Measurements from ENCODE around the gene TGFB3. TPM values are rescaled to one million over a fixed set of nuclear protein-coding genes. Genes with fewer than 3 reads are reported as not detected.

The TGFB3 gene
- total and polyA plus RNA-seq, 2 of the 13 experiments (the other 11 are each of a cell fraction or from before 2014, with no cell fraction given) = 1.4 to 2.5 TPM

GRCh38 chr14:75986439-75986765 lies 4.6 kb upstream of the TGFB3 start (continued):
- no peak for TF ChIP-seq SKIL (CRISPR knock-in tag; IDR thresholded peaks at IDR 0.05; ENCODE audit: borderline replicate concordance)
- no peak for TF ChIP-seq STAT5B (CRISPR knock-in tag; IDR thresholded peaks at IDR 0.05)
- no peak for TF ChIP-seq ZZZ3 (CRISPR knock-in tag; IDR thresholded peaks at IDR 0.05; ENCODE audit: borderline replicate concordance)

GRCh38 chr14:75985618-75986438 lies 4.0 kb upstream of the TGFB3 start, which contains the start of gene IFT43:
Gene IFT43, plus strand, starts transcription at chr14:75985763. Its CDS starts 24 bp downstream, at chr14:75985787.
- no peak within 1 kb of the TSS for H2AFZ ChIP-seq (ENCODE audit: low read length)
- 82% methylated on average over 47 of the region's 52 CpGs for WGBS (ENCODE audit: low lambda C conversion rate)
- in situ Hi-C loops (cut with HindIII; ENCODE audit: extremely low pct_ligation_motif_present, low pct_unique_long_range_greater_than_20kb) (no loop called here), intact Hi-C loops (cut with micrococcal nuclease; ENCODE audit: unreplicated experiment) (loop anchor here (10.0 kb wide), 1 partner anchor 161 kb away; no protein-coding TSS in a partner anchor)
- TF ChIP-seq SMAD1 (CRISPR knock-in tag; IDR thresholded peaks at IDR 0.05; ENCODE audit: borderline replicate concordance, low read depth) (no peak), ZNF251 (CRISPR knock-in tag; IDR thresholded peaks at IDR 0.05) (no peak), NR1H2 (CRISPR knock-in tag; IDR thresholded peaks at IDR 0.05; ENCODE audit: borderline replicate concordance, low read depth) (no peak), ZNF777 (CRISPR knock-in tag; IDR thresholded peaks at IDR 0.05) (no peak), SRSF4 (IDR thresholded peaks at IDR 0.05; ENCODE audit: low read depth, low read length, poor library complexity, severe bottlenecking) (no peak)
- no peaks in the 10 kb centered on the region for H4K20me1 ChIP-seq (ENCODE audit: insufficient read depth, low read length)
- H3K4me1 ChIP-seq (ENCODE audit: insufficient read depth, low read length) = peaks cover 66% of the 10 kb centered on the region
- DNase-seq (ENCODE audit: low spot score) (no peak), ATAC-seq (no peak), FAIRE-seq (no peak)
- no peak within 1 kb of the TSS for H3K27ac ChIP-seq (ENCODE audit: extremely low read length, insufficient read depth, low read length)
- H3K9ac ChIP-seq (ENCODE audit: insufficient read depth, low read depth, low read length) = no peak within 1 kb of the TSS
- no peak within 1 kb of the TSS; a peak in 1 of 6 replicates for H3K4me3 ChIP-seq (replicated peaks in 1 of 3; ENCODE audit: insufficient read depth in 1 of 3, low read depth in 2 of 3, low read length in 3 of 3)
- no peaks in the 10 kb centered on the region for H3K36me3 ChIP-seq (replicated peaks in 1 of 2; ENCODE audit: control insufficient read depth in 1 of 2, insufficient read depth in 2 of 2, low read length in 2 of 2)
- no peaks in the 10 kb centered on the region for H3K9me3 ChIP-seq (ENCODE audit: low read length)
- POLR2A ChIA-PET = no interaction called here
- H3K79me2 ChIP-seq (ENCODE audit: insufficient read depth, low read length) = no peaks in the 10 kb centered on the region
- H3K27me3 ChIP-seq (ENCODE audit: control insufficient read depth in 1 of 2, insufficient read depth in 2 of 2, low read length in 2 of 2) = 0 out of 5 replicates have a peak, but pooled peaks cover 0 to 4% of the 10 kb centered on the region in 2 experiments
- CTCF ChIA-PET (ENCODE audit: low intra/inter-chr PET ratio, low total read pairs) = no interaction called here
- no TSS peak for BruUV-seq (replicated peaks)
- peak within 1 kb of the TSS; percentile 0; the same call in 1 of the 2 replicates for H3K4me2 ChIP-seq (ENCODE audit: low read depth, low read length)
